Measurements from ENCODE around the gene FOXRED2. TPM values are rescaled to one million over a fixed set of nuclear protein-coding genes. Genes with fewer than 3 reads are reported as not detected.

The FOXRED2 gene
- total RNA-seq, 1 experiment from 2014 or later, result 34.4 TPM

DNA sequence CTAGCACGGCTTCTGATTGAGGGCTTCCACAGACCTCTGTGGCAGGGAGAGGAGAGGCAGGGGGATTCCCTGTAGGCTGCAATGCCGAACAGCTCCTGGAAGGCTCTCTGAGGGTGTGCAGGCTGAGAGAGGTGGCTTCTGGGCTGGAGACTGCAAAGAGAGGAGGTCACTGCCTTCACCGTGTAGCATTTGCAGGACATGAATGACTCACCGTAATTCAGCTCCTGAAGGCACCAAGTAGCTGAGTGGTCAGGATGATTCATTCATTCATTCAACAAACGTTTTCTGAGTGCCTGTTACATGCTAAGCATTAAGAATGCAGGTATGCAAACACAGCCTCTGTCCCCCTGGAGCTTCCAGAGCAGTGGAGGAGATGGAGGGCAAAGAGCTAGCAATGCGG lies 40.1 kb upstream of the FOXRED2 start:
- H3K27ac ChIP-seq (ENCODE audit: insufficient read length, low read depth, low read length), result no peak overlapping the region
- H4K20me1 ChIP-seq (ENCODE audit: control insufficient read depth, insufficient read depth, insufficient read length), result no peaks in the 10 kb centered on the region
- peaks cover 2% of the 10 kb centered on the region for H3K4me1 ChIP-seq (ENCODE audit: insufficient read depth, low read length)
- no peak overlapping the region for H3K18ac ChIP-seq (ENCODE audit: insufficient read length, low read depth, low read length)
- no peak for DNase-seq
- Mint-ChIP-seq H3K36me3 (ENCODE audit: insufficient read depth in 1 of 3, low read depth in 3 of 3) (no peaks in the 10 kb centered on the region), H3K9me3 (no peaks in the 10 kb centered on the region), H3K27me3 (ENCODE audit: low read depth) (peaks cover 32% of the 10 kb centered on the region), H3K4me1 (peaks cover 15 to 23% of the 10 kb centered on the region in 2 experiments), H3K4me3 (no peak overlapping the region), H3K27ac (no peak overlapping the region; a peak in 1 of 7 replicates)
- H2BK120ac ChIP-seq (ENCODE audit: low read depth, low read length, poor library complexity, severe bottlenecking), result no peak overlapping the region
- H3K9me3 ChIP-seq (ENCODE audit: control insufficient read depth, low read depth, low read length), result no peaks in the 10 kb centered on the region
- no CpG with 5 or more reads among the region's 6 CpGs for WGBS (ENCODE audit: extremely low coverage, insufficient read length, low lambda C conversion rate)
- no peak overlapping the region for H3K14ac ChIP-seq (ENCODE audit: insufficient read depth, low read length)
- no peak overlapping the region for H4K8ac ChIP-seq (replicated peaks; ENCODE audit: insufficient read length, low read depth, low read length)
- H3K4ac ChIP-seq (ENCODE audit: low read depth, low read length), result no peak overlapping the region
- H2BK20ac ChIP-seq (ENCODE audit: low read depth, low read length, poor library complexity, severe bottlenecking), result no peak overlapping the region
- H2BK12ac ChIP-seq (ENCODE audit: insufficient read length, low read depth, low read length), result no peak overlapping the region
- no peak overlapping the region for H2BK15ac ChIP-seq (ENCODE audit: low read depth, low read length)
- peaks cover 3% of the 10 kb centered on the region; the same call in 1 of the 2 replicates for H3K27me3 ChIP-seq (ENCODE audit: insufficient read depth, low read length)
- no peaks in the 10 kb centered on the region for H3K23me2 ChIP-seq (ENCODE audit: insufficient read length, low read depth, low read length, poor library complexity, severe bottlenecking)
- no peak overlapping the region for H3K9ac ChIP-seq (ENCODE audit: extremely low read depth, insufficient read length, low read length)
- H3T11ph ChIP-seq (ENCODE audit: low read length), result no peak overlapping the region
- no peak overlapping the region for H4K5ac ChIP-seq (ENCODE audit: insufficient read length, low read depth, low read length)
- H4K91ac ChIP-seq (ENCODE audit: insufficient read length, low read depth, low read length), result no peak overlapping the region
- H2BK5ac ChIP-seq (ENCODE audit: insufficient read length, low read length), result no peak overlapping the region
- no peak overlapping the region for H3K4me2 ChIP-seq (ENCODE audit: insufficient read depth, insufficient read length, low read length)
- TF ChIP-seq, protein P1, sequence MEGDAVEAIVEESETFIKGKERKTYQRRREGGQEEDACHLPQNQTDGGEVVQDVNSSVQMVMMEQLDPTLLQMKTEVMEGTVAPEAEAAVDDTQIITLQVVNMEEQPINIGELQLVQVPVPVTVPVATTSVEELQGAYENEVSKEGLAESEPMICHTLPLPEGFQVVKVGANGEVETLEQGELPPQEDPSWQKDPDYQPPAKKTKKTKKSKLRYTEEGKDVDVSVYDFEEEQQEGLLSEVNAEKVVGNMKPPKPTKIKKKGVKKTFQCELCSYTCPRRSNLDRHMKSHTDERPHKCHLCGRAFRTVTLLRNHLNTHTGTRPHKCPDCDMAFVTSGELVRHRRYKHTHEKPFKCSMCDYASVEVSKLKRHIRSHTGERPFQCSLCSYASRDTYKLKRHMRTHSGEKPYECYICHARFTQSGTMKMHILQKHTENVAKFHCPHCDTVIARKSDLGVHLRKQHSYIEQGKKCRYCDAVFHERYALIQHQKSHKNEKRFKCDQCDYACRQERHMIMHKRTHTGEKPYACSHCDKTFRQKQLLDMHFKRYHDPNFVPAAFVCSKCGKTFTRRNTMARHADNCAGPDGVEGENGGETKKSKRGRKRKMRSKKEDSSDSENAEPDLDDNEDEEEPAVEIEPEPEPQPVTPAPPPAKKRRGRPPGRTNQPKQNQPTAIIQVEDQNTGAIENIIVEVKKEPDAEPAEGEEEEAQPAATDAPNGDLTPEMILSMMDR (conservative IDR thresholded peaks at IDR 0.05), result no peak
- H2AK5ac ChIP-seq (ENCODE audit: insufficient read length, low read length), result no peak overlapping the region
- no peaks in the 10 kb centered on the region for H3K79me2 ChIP-seq (ENCODE audit: insufficient read depth, low read length)
- no peak overlapping the region for H3K23ac ChIP-seq (ENCODE audit: insufficient read length, low read depth, low read length)
- no peaks in the 10 kb centered on the region for H3K79me1 ChIP-seq (ENCODE audit: insufficient read depth, low read depth, low read length, poor library complexity, severe bottlenecking)
- no peak overlapping the region for H2AFZ ChIP-seq (ENCODE audit: low read length)
- no peak overlapping the region for H3K56ac ChIP-seq (ENCODE audit: insufficient read length, low read depth, low read length)

Data from H9 (cell line).